Natural killer cell treated with Interleukin-12 subunit alpha and Interleukin-12 subunit beta and Interleukin-15 and Interleukin-18, amount 100 ng/mL, for 72 hours (primary cell): ENCODE data around the gene AK4. TPM values are rescaled to one million over a fixed set of nuclear protein-coding genes. Genes with fewer than 3 reads are reported as not detected.
"Not testable (repeated sequence)": the region's sequence is repeated elsewhere in the genome, so short reads cannot be mapped to it uniquely, and the experiment has no call there.

Experiments used
- ATAC-seq, 2 donors: fragments of 150-1000 bp; cut with Tn5 transposase in 1 of 2; sonication (Bioruptor Pico), chemical (Tn5 transposase) in 1 of 2; 2 replicates each; pipeline ENCODE4 v1.10.0; 2021
- DNase-seq: peaks from one replicate; pipeline ENCODE4 v3.0.0; 2022; ENCODE audit warnings: low spot score
- H3K27ac Mint-ChIP-seq, 2 donors: 1 replicate in 1 of 2; 2 replicates in 1 of 2; pipeline ENCODE4 v1.8.0; 2022; ENCODE audit warnings: mixed read lengths in 2 of 2, mild to moderate bottlenecking in 1 of 2, moderate library complexity in 1 of 2
- H3K27me3 Mint-ChIP-seq, 2 donors: 1 replicate in 1 of 2; 2 replicates in 1 of 2; pipeline ENCODE4 v1.8.0; 2022; ENCODE audit warnings: mixed read lengths in 2 of 2
- H3K36me3 Mint-ChIP-seq: one replicate; pipeline ENCODE4 v1.8.0; 2022; ENCODE audit warnings: mixed read lengths
- H3K4me1 Mint-ChIP-seq, 2 donors: 1 replicate in 1 of 2; 2 replicates in 1 of 2; pipeline ENCODE4 v1.8.0; 2022; ENCODE audit warnings: low read depth in 2 of 2, mixed read lengths in 2 of 2, mild to moderate bottlenecking in 1 of 2
- H3K4me3 Mint-ChIP-seq: one replicate; pipeline ENCODE4 v1.8.0; 2022; ENCODE audit warnings: mixed read lengths
- H3K9me3 Mint-ChIP-seq: 2 replicates; pipeline ENCODE4 v1.8.0; 2022; ENCODE audit warnings: mixed read lengths
- total RNA-seq, 2 donors: library from RNA; stranded (reverse); gene quantifications; one replicate each; pipeline ENCODE4 v1.2.3, GENCODE V29; 2022

AK4 gene
- total RNA-seq, 2 donors from 2014 or later = 24.4 to 87.9 TPM

- no peak overlapping the region for H3K27ac Mint-ChIP-seq
- H3K4me1 Mint-ChIP-seq = peaks cover 0 to 4% of the 10 kb centered on the region in 2 donors
- H3K4me3 Mint-ChIP-seq = no peak overlapping the region
- no peaks in the 10 kb centered on the region for H3K9me3 Mint-ChIP-seq
- DNase-seq (no peak), ATAC-seq (no peak)
- H3K27me3 Mint-ChIP-seq = peaks cover 36 to 54% of the 10 kb centered on the region in 2 donors
- H3K36me3 Mint-ChIP-seq = no peaks in the 10 kb centered on the region
Observed at GRCh38 chr1:65141918-65142317, 6.1 kb upstream of the AK4 start.

GRCh38 chr1:65143112-65143658 is 4.8 kb upstream of the AK4 start:
- H3K27ac Mint-ChIP-seq, H3K36me3 Mint-ChIP-seq, DNase-seq, ATAC-seq, H3K4me1 Mint-ChIP-seq, H3K4me3 Mint-ChIP-seq, H3K9me3 Mint-ChIP-seq: not testable (repeated sequence)
- H3K27me3 Mint-ChIP-seq = peaks cover 36 to 47% of the 10 kb centered on the region in 2 donors

- no peak for DNase-seq
- H3K36me3 Mint-ChIP-seq = no peaks in the 10 kb centered on the region
- H3K4me3 Mint-ChIP-seq = peak overlapping the region; percentile 78
- H3K27me3 Mint-ChIP-seq = peaks cover 39 to 59% of the 10 kb centered on the region in 2 donors
- H3K27ac Mint-ChIP-seq = no peak overlapping the region
- peaks cover 8 to 16% of the 10 kb centered on the region in 2 donors for H3K4me1 Mint-ChIP-seq
- H3K9me3 Mint-ChIP-seq = no peaks in the 10 kb centered on the region
- ATAC-seq = no peak
Observed at GRCh38 chr1:65146908-65147423, 1.0 kb upstream of the AK4 start.

- peaks cover 37 to 59% of the 10 kb centered on the region in 2 donors for H3K27me3 Mint-ChIP-seq
- DNase-seq = peak; percentile 78
- H3K27ac Mint-ChIP-seq = no peak overlapping the region
Observed at GRCh38 chr1:65147424-65148177, 402 bp upstream of the AK4 start.

GRCh38 chr1:65148548-65149350 is 746 bp downstream of the AK4 start:
- ATAC-seq = peak; percentile 74 to 86
- peak overlapping the region in 1 of 2 donors; percentile 82 for H3K27ac Mint-ChIP-seq
- no peaks in the 10 kb centered on the region for H3K9me3 Mint-ChIP-seq
- H3K27me3 Mint-ChIP-seq = peaks cover 36 to 61% of the 10 kb centered on the region in 2 donors
- peak; percentile 82 for DNase-seq
- no peaks in the 10 kb centered on the region for H3K36me3 Mint-ChIP-seq
- H3K4me1 Mint-ChIP-seq = peaks cover 8 to 16% of the 10 kb centered on the region in 2 donors
- H3K4me3 Mint-ChIP-seq = peak overlapping the region; percentile 76

More at GRCh38 chr1:65147424-65148177, 402 bp upstream of the AK4 start:
- Mint-ChIP-seq H3K4me1 (peaks cover 8 to 16% of the 10 kb centered on the region in 2 donors), H3K36me3 (no peaks in the 10 kb centered on the region), H3K4me3 (peak overlapping the region; percentile 78), H3K9me3 (no peaks in the 10 kb centered on the region)
- peak; percentile 77 to 81 for ATAC-seq

GRCh38 chr1:65149351-65150107 is 1.5 kb downstream of the AK4 start:
- DNase-seq = no peak
- peak overlapping the region in 1 of 2 donors; percentile 82 for H3K27ac Mint-ChIP-seq
- ATAC-seq = no peak
- H3K4me1 Mint-ChIP-seq = peaks cover 8 to 16% of the 10 kb centered on the region in 2 donors
- H3K36me3 Mint-ChIP-seq = no peaks in the 10 kb centered on the region
- peaks cover 33 to 57% of the 10 kb centered on the region in 2 donors for H3K27me3 Mint-ChIP-seq
- no peaks in the 10 kb centered on the region for H3K9me3 Mint-ChIP-seq
- H3K4me3 Mint-ChIP-seq = peak overlapping the region; percentile 76

- Mint-ChIP-seq H3K4me3 (peak overlapping the region; percentile 76), H3K27me3 (peaks cover 29 to 52% of the 10 kb centered on the region in 2 donors), H3K27ac (no peak overlapping the region), H3K9me3 (no peaks in the 10 kb centered on the region), H3K4me1 (peaks cover 8 to 16% of the 10 kb centered on the region in 2 donors), H3K36me3 (no peaks in the 10 kb centered on the region)
- ATAC-seq (no peak), DNase-seq (no peak)
Observed at GRCh38 chr1:65150108-65150463, 2.1 kb downstream of the AK4 start.

GRCh38 chr1:65150583-65151263 is 2.7 kb downstream of the AK4 start:
- Mint-ChIP-seq H3K36me3 (no peaks in the 10 kb centered on the region), H3K9me3 (no peaks in the 10 kb centered on the region), H3K27ac (no peak overlapping the region), H3K4me1 (peaks cover 8 to 16% of the 10 kb centered on the region in 2 donors), H3K27me3 (peaks cover 23 to 45% of the 10 kb centered on the region in 2 donors), H3K4me3 (no peak overlapping the region)
- ATAC-seq (no peak), DNase-seq (no peak)

GRCh38 chr1:65151641-65152040 is 3.6 kb downstream of the AK4 start:
- H3K27me3 Mint-ChIP-seq = peaks cover 17 to 36% of the 10 kb centered on the region in 2 donors
- no peak overlapping the region for H3K27ac Mint-ChIP-seq
- H3K4me1 Mint-ChIP-seq = peaks cover 8 to 15% of the 10 kb centered on the region in 2 donors
- no peaks in the 10 kb centered on the region for H3K9me3 Mint-ChIP-seq
- ATAC-seq (no peak), DNase-seq (no peak)
- no peaks in the 10 kb centered on the region for H3K36me3 Mint-ChIP-seq
- H3K4me3 Mint-ChIP-seq = no peak overlapping the region

- Mint-ChIP-seq H3K27me3 (peaks cover 12 to 32% of the 10 kb centered on the region in 2 donors), H3K9me3 (no peaks in the 10 kb centered on the region), H3K4me1 (peaks cover 8 to 9% of the 10 kb centered on the region in 2 donors), H3K27ac (no peak overlapping the region), H3K4me3 (no peak overlapping the region), H3K36me3 (no peaks in the 10 kb centered on the region)
- no peak for ATAC-seq
- no peak for DNase-seq
Observed at GRCh38 chr1:65153635-65154034, 5.6 kb downstream of the AK4 start.

- Mint-ChIP-seq H3K36me3 (no peaks in the 10 kb centered on the region), H3K27ac (no peak overlapping the region), H3K4me3 (no peak overlapping the region), H3K9me3 (no peaks in the 10 kb centered on the region), H3K27me3 (peaks cover 4 to 13% of the 10 kb centered on the region in 2 donors), H3K4me1 (peaks cover 0 to under 1% of the 10 kb centered on the region in 2 donors)
- no peak for ATAC-seq
- no peak for DNase-seq
Observed at GRCh38 chr1:65156910-65157545, 9.0 kb downstream of the AK4 start.

- Mint-ChIP-seq H3K4me3 (no peak overlapping the region), H3K36me3 (no peaks in the 10 kb centered on the region), H3K4me1 (peaks cover 0 to 3% of the 10 kb centered on the region in 2 donors), H3K27me3 (peaks cover 7 to 17% of the 10 kb centered on the region in 2 donors), H3K27ac (no peak overlapping the region), H3K9me3 (no peaks in the 10 kb centered on the region)
- no peak for ATAC-seq
- no peak for DNase-seq
Observed at GRCh38 chr1:65157546-65157941, 9.5 kb downstream of the AK4 start.
